NK-92 treated with Interleukin-12 subunit alpha and Interleukin-12 subunit beta, amount 100 ng/mL, for 24 hours (cell line): ENCODE measurements around the gene DICER1.

Experiments
- DNase-seq: peaks from one replicate; lab custom pipeline; 2025; lab: John Stamatoyannopoulos, UW

Gene DICER1

GRCh38 chr14:95077345-95077744 lies 80.0 kb downstream of the DICER1 start:
- DNase-seq: no peak

- DNase-seq: no peak
Measured at GRCh38 chr14:95075789-95076188, 81.5 kb downstream of the DICER1 start.

GRCh38 chr14:95073947-95074346 lies 83.4 kb downstream of the DICER1 start:
- no peak for DNase-seq

GRCh38 chr14:95072310-95072905 lies 84.9 kb downstream of the DICER1 start:
- DNase-seq: no peak

GRCh38 chr14:95071649-95072280 lies 85.6 kb downstream of the DICER1 start:
- no peak for DNase-seq

GRCh38 chr14:95070748-95071435 lies 86.4 kb downstream of the DICER1 start:
- no peak for DNase-seq

- no peak for DNase-seq
Measured at GRCh38 chr14:95069547-95069946, 87.8 kb downstream of the DICER1 start.

- DNase-seq: no peak
Measured at GRCh38 chr14:95069018-95069417, 88.3 kb downstream of the DICER1 start.

- no peak for DNase-seq
Measured at GRCh38 chr14:95068521-95068920, 88.8 kb downstream of the DICER1 start.

- DNase-seq: no peak
Measured at GRCh38 chr14:95068080-95068479, 89.2 kb downstream of the DICER1 start.

- no peak for DNase-seq
Measured at GRCh38 chr14:95067526-95067925, 89.8 kb downstream of the DICER1 start.

- no peak for DNase-seq
Measured at GRCh38 chr14:95066427-95066986, 90.8 kb downstream of the DICER1 start.

GRCh38 chr14:95065411-95065810 lies 91.9 kb downstream of the DICER1 start:
- DNase-seq: no peak

GRCh38 chr14:95064734-95065133 lies 92.6 kb downstream of the DICER1 start:
- DNase-seq: no peak

GRCh38 chr14:95064256-95064655 lies 93.1 kb downstream of the DICER1 start:
- no peak for DNase-seq

- no peak for DNase-seq
Measured at GRCh38 chr14:95063391-95063790, 93.9 kb downstream of the DICER1 start.

GRCh38 chr14:95062946-95063345 lies 94.4 kb downstream of the DICER1 start:
- no peak for DNase-seq

- DNase-seq: no peak
Measured at GRCh38 chr14:95062220-95062619, 95.1 kb downstream of the DICER1 start.

GRCh38 chr14:95061317-95062093 lies 95.8 kb downstream of the DICER1 start:
- DNase-seq: no peak

- no peak for DNase-seq
Measured at GRCh38 chr14:95059126-95059525, 98.2 kb downstream of the DICER1 start.

- DNase-seq: no peak
Measured at GRCh38 chr14:95058491-95058890, 98.8 kb downstream of the DICER1 start.

- no peak for DNase-seq
Measured at GRCh38 chr14:95057851-95058250, 99.5 kb downstream of the DICER1 start.
